ENCODE results near the gene EXOSC1. TPM values are rescaled to one million over a fixed set of nuclear protein-coding genes. Genes with fewer than 3 reads are reported as not detected.

The EXOSC1 gene
- total and polyA plus RNA-seq, 4 donors, result 11.2 to 25.9 (median 14.5) TPM

DNA sequence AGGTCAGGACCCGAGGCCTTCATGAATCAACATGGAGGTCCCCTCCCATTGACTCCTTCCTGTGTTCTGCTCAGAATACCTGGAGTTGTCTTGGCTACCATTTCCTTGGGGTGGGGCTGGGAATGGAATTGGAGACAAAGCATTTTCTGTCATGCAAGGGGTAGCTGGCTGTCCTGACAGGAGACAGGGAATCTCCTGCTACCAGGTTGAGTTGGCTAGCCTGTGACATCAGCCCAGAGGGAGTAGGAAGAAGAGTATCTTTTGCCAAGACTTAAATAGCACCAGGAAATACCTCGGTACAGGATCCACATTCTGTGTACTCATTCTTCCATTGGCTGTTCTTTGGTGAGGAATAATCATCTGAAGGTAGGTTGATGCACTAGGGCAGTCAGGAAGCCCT, 5.0 kb upstream of the EXOSC1 start:
- WGBS, result 85% methylated on average over 2 of the region's 2 CpGs
- Histone ChIP-seq H3K27me3 (ENCODE audit: control insufficient read depth in 4 of 4, insufficient read depth in 4 of 4, low read length in 3 of 4) (no peaks in the 10 kb centered on the region), H3K4me3 (ENCODE audit: low read depth in 1 of 3, low read length in 3 of 3) (no peak overlapping the region), H3K4me1 (ENCODE audit: control insufficient read depth in 4 of 4, insufficient read depth in 4 of 4, low read length in 3 of 4) (peaks cover 10 to 26% (median 19%) of the 10 kb centered on the region in 4 donors), H3K9me3 (ENCODE audit: control insufficient read depth in 4 of 4, low read length in 3 of 4) (no peaks in the 10 kb centered on the region), H3K27ac (ENCODE audit: low read depth in 1 of 2, low read length in 2 of 2) (no peak overlapping the region), H3K36me3 (ENCODE audit: control insufficient read depth in 4 of 4, insufficient read depth in 3 of 4, low read depth in 1 of 4, low read length in 3 of 4) (peaks cover 2 to 18% (median 8%) of the 10 kb centered on the region in 4 donors), H3K9ac (ENCODE audit: low read depth in 1 of 2, low read length in 2 of 2) (no peak overlapping the region)
- no peak for DNase-seq (ENCODE audit: low spot score)
- TF ChIP-seq, protein P1, sequence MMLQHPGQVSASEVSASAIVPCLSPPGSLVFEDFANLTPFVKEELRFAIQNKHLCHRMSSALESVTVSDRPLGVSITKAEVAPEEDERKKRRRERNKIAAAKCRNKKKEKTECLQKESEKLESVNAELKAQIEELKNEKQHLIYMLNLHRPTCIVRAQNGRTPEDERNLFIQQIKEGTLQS (IDR thresholded peaks at IDR 0.05), result no peak
- no peak for TF ChIP-seq HNF4G (IDR thresholded peaks at IDR 0.05)
- no peak for TF ChIP-seq FOXA1 (IDR thresholded peaks at IDR 0.05)
- TF ChIP-seq HNF4A (conservative IDR thresholded peaks at IDR 0.05), result no peak
- TF ChIP-seq FOXA2 (IDR thresholded peaks at IDR 0.05), result no peak
- TF ChIP-seq, protein P2, sequence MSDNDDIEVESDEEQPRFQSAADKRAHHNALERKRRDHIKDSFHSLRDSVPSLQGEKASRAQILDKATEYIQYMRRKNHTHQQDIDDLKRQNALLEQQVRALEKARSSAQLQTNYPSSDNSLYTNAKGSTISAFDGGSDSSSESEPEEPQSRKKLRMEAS (IDR thresholded peaks at IDR 0.05), result no peak
- TF ChIP-seq, protein P3, sequence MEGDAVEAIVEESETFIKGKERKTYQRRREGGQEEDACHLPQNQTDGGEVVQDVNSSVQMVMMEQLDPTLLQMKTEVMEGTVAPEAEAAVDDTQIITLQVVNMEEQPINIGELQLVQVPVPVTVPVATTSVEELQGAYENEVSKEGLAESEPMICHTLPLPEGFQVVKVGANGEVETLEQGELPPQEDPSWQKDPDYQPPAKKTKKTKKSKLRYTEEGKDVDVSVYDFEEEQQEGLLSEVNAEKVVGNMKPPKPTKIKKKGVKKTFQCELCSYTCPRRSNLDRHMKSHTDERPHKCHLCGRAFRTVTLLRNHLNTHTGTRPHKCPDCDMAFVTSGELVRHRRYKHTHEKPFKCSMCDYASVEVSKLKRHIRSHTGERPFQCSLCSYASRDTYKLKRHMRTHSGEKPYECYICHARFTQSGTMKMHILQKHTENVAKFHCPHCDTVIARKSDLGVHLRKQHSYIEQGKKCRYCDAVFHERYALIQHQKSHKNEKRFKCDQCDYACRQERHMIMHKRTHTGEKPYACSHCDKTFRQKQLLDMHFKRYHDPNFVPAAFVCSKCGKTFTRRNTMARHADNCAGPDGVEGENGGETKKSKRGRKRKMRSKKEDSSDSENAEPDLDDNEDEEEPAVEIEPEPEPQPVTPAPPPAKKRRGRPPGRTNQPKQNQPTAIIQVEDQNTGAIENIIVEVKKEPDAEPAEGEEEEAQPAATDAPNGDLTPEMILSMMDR (IDR thresholded peaks at IDR 0.05; ENCODE audit: low read depth, low read length, missing input control), result no peak
- TF ChIP-seq JUND (IDR thresholded peaks at IDR 0.05), result no peak
- no peak for TF ChIP-seq RAD21 (IDR thresholded peaks at IDR 0.05)
- TF ChIP-seq TAF1 (conservative IDR thresholded peaks at IDR 0.05), result no peak
- no peak for TF ChIP-seq NR2F2 (IDR thresholded peaks at IDR 0.05)
- TF ChIP-seq, protein P4, sequence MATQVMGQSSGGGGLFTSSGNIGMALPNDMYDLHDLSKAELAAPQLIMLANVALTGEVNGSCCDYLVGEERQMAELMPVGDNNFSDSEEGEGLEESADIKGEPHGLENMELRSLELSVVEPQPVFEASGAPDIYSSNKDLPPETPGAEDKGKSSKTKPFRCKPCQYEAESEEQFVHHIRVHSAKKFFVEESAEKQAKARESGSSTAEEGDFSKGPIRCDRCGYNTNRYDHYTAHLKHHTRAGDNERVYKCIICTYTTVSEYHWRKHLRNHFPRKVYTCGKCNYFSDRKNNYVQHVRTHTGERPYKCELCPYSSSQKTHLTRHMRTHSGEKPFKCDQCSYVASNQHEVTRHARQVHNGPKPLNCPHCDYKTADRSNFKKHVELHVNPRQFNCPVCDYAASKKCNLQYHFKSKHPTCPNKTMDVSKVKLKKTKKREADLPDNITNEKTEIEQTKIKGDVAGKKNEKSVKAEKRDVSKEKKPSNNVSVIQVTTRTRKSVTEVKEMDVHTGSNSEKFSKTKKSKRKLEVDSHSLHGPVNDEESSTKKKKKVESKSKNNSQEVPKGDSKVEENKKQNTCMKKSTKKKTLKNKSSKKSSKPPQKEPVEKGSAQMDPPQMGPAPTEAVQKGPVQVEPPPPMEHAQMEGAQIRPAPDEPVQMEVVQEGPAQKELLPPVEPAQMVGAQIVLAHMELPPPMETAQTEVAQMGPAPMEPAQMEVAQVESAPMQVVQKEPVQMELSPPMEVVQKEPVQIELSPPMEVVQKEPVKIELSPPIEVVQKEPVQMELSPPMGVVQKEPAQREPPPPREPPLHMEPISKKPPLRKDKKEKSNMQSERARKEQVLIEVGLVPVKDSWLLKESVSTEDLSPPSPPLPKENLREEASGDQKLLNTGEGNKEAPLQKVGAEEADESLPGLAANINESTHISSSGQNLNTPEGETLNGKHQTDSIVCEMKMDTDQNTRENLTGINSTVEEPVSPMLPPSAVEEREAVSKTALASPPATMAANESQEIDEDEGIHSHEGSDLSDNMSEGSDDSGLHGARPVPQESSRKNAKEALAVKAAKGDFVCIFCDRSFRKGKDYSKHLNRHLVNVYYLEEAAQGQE (IDR thresholded peaks at IDR 0.05), result no peak

DNA sequence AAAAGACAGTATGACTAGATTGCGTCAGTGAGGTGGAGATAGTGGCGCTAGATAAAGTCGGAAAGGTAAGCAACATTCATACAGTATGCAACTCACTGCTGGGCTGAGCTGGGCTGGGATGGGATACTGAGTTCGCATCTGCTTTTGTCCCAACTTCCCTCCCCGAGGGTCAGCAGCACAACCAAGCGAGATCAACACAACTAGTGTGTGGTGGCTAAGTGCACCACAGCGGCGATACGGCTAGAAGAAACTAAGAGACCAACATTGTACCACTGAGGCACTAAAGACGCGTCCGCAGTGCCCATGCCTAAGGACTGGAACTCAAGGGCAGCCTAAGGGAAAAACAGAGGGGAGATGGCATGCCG, 467 bp downstream of the EXOSC1 start:
- peaks cover 0 to 12% (median 2%) of the 10 kb centered on the region in 4 donors for H3K36me3 ChIP-seq (ENCODE audit: control insufficient read depth in 4 of 4, insufficient read depth in 3 of 4, low read depth in 1 of 4, low read length in 3 of 4)
- no peak for TF ChIP-seq FOXA2 (IDR thresholded peaks at IDR 0.05)
- TF ChIP-seq, protein P5, sequence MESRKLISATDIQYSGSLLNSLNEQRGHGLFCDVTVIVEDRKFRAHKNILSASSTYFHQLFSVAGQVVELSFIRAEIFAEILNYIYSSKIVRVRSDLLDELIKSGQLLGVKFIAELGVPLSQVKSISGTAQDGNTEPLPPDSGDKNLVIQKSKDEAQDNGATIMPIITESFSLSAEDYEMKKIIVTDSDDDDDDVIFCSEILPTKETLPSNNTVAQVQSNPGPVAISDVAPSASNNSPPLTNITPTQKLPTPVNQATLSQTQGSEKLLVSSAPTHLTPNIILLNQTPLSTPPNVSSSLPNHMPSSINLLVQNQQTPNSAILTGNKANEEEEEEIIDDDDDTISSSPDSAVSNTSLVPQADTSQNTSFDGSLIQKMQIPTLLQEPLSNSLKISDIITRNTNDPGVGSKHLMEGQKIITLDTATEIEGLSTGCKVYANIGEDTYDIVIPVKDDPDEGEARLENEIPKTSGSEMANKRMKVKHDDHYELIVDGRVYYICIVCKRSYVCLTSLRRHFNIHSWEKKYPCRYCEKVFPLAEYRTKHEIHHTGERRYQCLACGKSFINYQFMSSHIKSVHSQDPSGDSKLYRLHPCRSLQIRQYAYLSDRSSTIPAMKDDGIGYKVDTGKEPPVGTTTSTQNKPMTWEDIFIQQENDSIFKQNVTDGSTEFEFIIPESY (IDR thresholded peaks at IDR 0.05), result no peak
- H3K9me3 ChIP-seq (ENCODE audit: control insufficient read depth in 4 of 4, low read length in 3 of 4), result no peaks in the 10 kb centered on the region
- peak overlapping the region; percentile 75 to 98 (median 97) for H3K4me3 ChIP-seq (ENCODE audit: low read depth in 1 of 3, low read length in 3 of 3)
- under 1% methylated on average over 13 of the region's 13 CpGs for WGBS
- H3K9ac ChIP-seq (ENCODE audit: low read depth in 1 of 2, low read length in 2 of 2), result peak overlapping the region; percentile 50 to 64
- DNase-seq (ENCODE audit: low spot score), result no peak
- peak overlapping the region; percentile 48 to 56 for H3K27ac ChIP-seq (ENCODE audit: low read depth in 1 of 2, low read length in 2 of 2)
- H3K27me3 ChIP-seq (ENCODE audit: control insufficient read depth in 4 of 4, insufficient read depth in 4 of 4, low read length in 3 of 4), result no peaks in the 10 kb centered on the region
- peaks cover 10 to 31% (median 23%) of the 10 kb centered on the region in 4 donors for H3K4me1 ChIP-seq (ENCODE audit: control insufficient read depth in 4 of 4, insufficient read depth in 4 of 4, low read length in 3 of 4)

All from liver (tissue), 9 donors.